Inflammatory macrophage (primary cell): Measurements from ENCODE around the gene C9orf43.
"Not testable (repeated sequence)": the region's sequence is repeated elsewhere in the genome, so short reads cannot be mapped to it uniquely, and the experiment has no call there.

ENCODE experiments used
- DNase-seq, 2 donors: peaks; one replicate each; pipeline ENCODE4 v3.0.0-alpha.2; 2020 to 2022

C9orf43 gene

DNA sequence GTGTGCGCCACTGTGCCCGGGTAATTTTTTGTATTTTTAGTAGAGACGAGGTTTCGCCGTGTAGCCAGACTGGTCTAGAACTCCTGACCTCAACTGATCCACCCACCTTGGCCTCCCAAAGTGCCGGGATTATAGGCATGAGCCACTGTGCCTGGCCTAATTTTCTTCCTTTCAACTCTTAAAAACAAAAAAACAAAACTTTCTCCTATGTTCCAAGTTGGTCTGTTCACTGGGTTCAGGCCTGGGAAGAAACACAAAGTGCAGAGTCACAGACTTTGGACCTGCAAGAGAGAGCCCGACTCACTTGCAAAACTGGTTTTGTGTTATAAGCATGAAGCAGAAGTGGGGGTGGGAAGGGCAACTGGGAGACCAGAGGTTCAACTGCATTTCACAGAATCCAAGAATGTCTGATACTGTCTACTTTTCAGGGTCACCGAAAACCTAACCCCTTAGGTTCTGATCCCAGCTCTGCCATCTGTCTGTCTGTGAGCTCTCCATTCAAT, 28.6 kb upstream of the C9orf43 start:
- peak; percentile 8 to 23 for DNase-seq

DNA sequence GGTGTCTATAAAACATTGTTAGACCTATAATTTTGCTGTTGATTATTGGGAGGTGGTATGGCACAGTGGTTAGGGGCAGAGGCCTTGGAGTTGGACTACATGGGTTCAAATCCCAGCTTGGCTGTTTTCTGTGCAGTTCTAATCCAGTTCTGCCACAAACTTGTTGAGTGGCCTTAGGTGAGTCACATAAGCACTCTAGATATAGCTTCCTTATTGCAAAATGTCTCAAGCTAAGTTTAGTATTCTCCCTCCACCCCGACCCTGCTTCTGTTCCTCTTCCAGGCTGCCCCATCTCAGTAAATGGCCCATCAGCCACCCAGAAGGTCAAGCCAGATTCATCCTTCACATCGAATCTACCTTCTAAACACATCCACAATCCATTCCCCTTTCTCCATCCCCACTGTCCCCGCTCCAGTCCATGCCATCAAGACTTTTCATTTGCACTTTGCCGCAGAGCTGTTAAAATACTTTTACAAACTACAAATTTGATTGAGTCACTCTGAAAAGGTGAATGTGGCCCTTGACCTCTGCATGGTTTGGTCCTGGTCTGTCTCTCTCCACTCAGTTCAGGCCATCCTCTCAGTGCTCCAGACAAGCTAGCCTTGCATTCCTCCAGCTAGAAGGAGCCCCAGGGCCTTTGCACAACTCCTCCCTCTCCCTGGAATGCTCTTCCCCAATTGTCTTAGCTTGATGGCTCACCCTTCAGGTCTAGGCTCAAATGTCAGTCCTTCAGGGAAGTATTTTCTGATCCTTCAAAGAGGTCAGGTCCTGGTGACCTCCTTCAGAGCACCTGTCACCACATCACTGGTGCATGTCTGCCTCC, 23.8 kb upstream of the C9orf43 start:
- peak in 1 of 2 donors; percentile 5 for DNase-seq

DNA sequence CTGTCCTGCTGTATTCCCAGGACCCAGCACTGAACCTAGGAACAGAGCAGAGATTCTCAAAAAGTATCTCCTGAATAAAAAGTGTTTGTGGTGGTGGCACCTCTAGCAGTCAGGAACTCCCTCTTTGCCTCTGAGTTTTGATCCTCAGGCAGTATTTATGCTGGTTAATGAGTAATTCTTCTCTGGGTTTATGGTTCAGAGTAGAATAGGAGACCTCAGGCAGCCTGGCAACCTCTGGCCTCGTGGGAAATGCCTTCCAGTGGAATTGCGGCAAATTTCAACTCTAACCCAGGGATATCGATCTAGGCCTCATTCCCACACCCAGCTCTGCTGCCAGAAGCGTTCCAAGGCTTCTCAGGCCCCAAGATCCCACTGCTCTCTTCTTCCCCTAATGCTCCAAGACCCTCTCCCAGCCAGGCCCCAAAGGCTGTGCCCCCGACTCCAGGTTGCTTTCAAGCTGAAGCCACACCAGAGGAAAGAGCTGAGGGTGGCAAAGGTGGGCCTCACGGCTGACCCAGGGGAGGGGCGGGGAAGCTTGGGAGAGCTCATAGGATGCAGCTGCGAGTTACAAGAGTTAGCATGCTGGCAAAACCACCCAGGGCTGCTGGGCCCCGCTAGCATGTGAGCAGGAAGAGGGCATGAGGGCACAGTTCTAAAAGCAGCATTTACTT, 22.9 kb upstream of the C9orf43 start:
- DNase-seq: no peak

DNA sequence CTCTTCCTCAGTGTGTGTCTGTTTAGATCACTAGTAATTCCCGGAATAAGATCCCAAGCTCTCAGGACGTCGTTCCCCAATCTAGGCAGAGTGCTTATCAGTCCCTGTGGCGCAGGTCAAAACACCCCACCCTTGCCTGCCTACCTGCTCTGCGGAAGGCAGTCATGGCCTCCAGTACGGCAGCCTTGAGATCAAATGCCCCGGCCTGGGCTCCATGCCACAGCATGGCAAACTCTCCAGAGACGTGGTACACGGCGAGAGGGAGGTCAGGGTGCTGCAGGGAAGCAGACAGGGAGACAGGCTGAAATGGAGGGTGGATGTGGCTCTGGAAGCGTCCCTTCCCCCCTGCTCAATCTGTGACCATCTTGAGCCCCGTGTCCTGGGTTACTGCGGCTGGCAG, 21.7 kb upstream of the C9orf43 start:
- no peak for DNase-seq

DNA sequence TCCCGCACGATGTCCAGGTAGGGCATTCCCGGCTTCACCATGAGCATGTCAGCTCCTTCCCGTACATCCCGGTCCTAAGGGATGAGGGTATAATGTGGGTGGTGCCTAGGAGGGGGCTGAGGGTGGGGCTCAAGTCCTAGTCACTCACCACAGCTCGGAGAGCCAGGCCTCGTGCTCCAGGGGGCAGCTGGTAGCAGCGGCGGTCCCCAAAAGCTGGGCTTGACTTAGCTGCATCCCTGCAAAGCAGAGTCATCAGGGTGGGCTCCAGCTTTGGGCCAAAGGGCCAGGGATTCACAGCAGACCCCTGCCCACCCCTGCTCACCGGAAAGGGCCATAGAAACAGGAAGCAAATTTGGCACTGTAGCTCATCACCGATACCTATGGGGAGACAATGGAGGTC, 21.1 kb upstream of the C9orf43 start:
- DNase-seq: no peak

DNA sequence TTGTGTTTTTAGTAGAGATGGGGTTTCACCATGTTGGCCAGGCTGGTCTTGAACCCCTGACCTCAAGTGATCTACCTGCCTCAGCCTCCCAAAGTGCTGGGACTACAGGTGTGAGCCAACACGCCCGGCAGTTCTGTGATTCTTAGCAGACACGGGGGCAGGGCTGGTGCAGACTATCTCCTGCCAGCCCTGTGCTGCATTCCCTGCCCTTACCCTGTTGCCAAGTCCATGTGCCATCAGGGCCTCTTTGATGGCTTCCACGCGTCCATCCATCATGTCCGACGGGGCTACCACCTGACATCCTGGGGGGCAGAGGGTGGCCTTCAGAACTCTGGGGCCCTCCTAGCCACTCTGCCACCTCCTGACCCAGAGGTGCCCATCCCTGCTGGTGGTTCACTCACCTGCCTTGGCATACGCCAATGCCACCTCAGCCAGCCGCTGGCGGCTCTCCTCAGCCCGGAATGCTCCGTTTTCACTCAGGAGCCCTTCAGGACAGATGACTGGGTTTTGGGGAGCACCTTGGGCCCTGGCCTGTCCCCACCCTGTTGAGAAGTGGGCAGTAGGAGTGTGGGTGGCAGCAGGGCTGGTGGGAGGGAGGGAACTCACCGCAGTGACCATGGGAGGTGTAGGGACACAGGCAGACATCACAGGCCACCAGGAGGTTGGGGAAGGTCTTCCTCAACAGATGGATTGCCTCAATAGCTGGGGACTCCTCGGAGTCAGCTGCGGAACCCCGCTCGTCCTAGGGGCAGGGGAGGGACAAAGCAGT, 20.2 kb upstream of the C9orf43 start:
- DNase-seq: no peak

DNA sequence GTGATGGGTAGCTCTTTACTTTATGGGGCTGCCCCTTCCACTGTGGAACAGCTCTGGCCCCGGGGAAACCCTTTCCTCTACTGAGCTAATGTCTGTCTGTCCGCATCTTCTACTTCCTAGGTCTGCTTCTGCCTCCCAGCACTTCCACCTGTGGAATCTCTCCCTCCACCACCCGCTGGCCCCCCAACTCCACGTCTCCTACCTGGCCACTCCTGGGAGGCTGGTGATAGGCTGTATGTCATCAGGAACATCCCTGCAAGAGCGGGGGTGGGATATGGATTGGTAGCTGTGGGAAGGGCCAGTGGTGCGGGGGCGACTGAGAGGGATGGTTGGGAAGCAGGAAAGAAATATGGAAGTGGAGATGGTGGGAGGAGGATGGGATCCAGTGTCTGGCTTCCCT, 18.6 kb upstream of the C9orf43 start:
- no peak for DNase-seq

DNA sequence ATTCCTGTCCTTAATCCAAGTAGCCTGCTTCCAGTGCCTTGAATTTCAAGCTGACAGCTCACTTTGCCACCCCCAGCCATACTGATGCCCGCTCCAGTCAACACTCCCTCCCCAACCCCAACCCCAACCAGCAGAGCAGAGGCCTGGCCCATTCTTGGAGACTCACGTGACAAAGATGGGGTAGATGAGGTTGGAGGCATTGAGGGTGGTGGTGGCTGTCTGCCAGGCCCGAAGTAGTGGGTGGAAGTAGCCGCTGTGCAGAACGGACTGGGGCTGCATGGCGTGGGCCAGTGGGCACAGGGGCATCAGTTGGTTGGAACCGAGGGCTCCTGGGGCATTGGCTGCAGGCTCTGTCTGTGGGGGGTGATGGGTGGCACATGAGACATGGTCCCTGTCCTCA, 17.3 kb upstream of the C9orf43 start:
- no peak for DNase-seq

DNA sequence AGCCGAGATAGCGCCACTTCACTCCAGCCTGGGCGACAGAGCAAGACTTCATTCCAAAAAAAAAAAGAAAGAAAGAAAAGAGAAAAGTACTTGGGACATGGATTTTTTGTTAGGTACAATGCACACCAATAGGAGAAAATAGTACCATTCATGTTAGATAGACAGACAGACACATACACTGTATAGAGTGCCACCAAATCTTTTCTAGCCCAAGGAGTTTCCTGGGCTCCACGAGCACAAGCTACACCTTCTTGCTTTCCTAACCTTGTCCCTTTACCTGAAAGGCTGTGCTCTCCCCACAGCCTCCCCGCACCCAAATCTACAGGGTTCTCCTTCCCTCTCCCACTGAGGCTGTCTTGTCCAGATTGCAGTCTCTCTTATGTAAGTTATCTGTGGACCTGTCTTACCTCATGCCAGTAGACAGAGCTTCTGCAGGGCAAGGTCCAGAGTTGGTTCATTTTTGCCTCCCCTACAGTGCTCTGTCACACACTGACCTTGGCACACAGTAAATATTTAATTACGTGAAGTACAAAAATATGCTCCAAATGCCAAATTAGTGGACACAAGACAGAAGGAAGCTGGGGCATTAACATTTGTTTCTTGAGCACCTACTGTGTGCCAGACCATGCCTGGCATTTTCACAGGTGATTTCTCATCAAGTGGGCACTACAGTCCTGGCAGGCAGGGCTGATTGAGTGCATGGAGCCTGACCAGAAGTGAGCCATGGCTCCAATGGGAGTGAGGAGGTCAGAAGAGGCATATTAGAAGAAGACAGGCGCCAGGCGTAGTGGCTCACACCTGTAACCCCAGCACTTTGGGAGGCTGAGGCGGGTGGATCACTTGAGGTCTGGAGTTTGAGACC, 15.3 kb upstream of the C9orf43 start:
- no peak for DNase-seq

DNA sequence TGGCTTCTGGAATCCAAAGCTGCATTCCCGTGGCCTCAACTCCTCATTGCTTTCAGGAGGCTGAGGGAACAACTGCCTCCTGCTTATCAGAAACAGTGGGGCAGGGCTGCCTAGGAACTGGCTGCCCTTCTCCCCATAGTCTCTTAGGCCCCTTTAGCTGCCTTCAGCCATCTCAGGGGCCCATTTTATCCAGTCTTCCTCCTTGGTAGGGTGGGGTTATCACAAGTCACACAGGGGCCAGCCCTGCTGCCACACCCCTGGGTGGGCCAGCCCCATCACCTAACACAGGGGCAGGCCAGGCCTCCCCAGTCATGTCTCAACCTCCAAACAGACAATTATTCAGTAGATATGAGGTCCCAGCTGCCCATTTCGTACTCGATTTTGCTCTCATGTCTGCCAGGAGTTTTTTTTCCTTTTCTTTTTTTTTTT, 13.3 kb upstream of the C9orf43 start:
- no peak for DNase-seq

DNA sequence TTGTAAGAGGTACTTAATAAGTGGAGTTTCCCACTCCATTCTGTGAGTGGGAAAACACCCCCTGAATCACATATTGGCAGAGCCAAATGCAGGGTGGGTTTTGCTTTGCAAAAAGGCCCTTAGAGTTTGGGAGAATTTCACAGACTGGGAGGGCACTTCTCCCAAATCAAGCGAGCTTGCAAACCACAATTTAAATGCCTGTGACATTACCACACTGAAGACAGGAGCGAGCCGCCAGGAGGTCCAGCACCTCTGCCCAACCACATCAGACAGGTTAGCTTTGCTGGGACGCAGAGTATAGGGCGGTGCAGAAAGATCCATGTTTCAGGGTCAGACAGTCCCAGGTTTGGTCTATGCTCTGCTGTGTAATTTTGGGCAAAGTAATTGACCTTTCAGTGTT, 11.8 kb upstream of the C9orf43 start:
- no peak for DNase-seq

DNA sequence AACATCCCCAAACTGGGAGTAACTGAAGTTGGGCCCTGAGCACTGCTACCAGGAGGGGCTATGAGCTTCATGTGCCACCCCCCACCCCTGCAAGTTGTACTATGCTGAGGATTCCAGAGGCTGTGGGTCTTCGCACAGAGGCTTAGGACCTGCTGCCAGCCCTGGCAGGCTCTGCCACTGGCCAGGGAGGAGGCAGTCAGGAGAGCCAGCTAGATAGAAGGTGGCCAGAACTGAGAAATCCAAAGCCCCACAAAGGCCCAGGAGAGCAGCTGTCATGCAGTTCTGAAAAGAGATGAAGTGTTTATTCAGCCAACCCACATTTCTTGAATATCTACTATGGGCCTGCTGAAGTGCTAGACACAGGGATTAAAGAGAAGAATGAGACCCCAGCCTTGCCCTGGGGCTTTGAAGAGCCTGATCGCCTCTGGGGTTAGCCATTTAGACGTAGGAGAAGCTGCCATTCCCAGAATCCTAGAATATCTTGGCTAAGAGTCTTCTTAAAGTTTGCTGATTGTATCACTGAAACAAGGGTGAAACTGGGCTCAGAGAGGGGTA, 10.8 kb upstream of the C9orf43 start:
- no peak for DNase-seq

DNA sequence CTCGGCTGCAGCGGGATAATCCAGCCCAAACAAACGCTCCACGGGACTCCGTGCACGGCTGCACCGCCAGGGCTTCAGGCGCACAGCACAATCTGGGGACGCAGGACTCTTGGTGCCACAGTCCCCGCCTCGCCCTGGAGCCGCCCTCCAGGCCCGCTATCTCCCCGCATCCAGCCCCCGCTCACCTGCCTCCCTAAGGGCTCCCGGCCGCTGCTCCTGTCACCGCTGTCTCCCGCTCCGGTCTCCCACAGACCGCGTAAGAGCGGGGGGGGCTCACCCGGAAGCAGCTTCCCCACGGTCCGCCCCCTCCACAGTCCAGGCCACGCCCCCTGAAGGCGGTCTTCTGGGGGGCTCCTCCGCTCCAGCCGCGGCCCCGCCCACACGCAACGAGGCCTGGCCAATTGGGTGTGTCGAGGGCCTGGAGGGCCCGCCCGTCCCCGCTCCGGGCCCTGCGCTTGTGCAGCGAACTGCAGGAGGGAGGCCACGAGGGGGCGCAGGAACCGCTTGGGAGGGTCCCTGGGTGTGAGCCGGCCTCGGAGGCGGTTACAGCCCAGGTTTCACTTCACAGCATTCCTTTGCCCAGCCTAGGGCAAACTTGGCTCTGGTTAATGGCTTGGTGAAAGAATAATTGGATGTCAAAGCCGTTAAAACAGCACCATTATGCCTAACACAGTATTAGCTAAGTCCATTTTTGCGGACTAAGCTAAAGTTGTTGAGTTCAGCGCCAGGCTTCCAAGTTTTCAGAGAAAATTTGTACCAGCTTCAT, 9.3 kb upstream of the C9orf43 start, which contains the start of gene ALAD:
Gene ALAD (minus strand): TSS at position 258 of the 766 bp plus-strand sequence. CDS start 7,725 bp downstream, outside the sequence.
- DNase-seq: peak; percentile 99 to 100

DNA sequence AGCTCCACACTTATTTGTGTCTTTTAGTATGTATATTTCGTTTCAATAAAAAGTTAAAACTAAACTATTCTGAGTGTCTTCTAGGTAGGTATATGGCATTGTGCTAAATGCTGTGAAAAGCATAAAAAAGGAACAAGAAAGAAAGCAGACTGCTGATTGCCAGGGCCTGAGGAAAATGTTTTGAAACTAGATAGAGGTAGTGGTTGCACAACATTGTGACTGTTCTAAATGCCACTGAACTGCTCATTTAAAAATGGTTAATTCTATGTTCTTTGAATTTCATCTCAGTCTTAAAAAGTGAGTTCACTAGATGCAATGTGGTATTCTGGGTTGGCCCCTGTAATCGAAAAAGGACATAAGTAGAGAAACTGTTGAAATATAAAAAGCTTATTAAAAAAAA, 6.9 kb upstream of the C9orf43 start:
- peak; percentile 73 to 80 for DNase-seq

DNA sequence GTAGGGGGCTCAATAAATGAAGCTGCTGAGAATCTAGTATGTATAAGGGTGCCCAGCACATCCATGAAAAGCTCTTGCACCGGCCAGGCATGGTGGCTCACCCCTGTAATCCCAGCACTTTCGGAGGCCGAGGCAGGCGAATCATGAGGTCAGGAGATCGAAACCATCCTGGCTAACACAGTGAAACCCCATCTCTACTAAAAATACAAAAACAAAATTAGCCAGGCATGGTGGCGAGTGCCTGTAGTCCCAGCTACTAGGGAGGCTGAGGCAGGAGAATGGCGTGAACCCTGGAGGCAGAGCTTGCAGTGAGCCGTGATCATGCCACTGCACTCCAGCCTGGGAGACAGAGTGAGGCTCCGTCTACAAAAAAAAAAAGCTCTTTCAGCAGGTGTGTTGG, 4.2 kb upstream of the C9orf43 start:
- not testable (repeated sequence) for DNase-seq

DNA sequence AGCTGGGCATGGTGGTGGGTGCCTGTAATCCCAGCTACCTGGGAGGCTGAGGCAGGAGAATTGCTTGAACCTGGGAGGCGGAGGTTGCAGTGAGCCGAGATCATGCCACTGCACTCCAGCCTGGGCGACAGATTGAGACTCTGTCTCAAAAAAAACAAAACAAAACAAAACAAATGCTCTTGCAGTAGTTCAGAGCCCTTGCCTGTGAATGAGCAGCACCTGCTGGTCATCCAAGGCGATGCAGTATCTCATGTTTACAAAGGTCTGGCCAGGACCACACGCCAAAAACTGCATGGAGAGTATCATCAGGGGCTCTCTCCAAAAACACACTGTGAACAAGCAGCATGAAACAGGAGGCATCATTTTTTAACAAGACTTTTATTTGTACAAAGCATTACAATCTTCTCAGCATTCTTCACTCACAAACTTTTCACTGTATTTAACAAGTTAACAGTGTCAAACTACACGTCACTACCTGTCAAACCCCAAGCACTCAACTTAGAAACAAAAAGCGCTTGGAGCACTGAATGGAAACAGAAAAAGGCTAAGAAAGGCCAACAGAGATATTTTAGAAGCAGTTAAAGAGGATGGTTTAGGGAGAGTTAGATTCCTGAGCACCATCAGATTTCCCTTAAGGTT, 3.6 kb upstream of the C9orf43 start:
- DNase-seq: peak; percentile 68 to 75

DNA sequence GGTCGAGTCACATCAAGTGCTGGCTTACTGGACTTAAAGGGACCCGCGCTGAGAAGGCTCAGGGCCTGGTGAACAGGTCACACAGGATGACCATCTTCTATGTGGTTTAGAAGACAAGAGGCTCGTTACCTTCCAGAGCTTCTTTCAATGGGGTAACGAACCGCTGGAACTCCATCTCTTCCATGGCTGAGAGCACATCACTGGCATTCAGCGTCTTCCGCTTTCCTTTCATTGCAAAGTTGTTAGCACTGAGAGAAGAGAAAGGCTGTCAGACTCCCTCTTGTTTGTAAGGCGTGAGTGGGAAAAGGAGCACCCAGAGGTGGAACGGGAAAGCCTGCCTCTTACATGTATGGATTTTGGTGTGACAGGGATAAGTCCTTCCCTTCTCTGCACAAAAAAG, 1.1 kb upstream of the C9orf43 start:
- no peak for DNase-seq

DNA sequence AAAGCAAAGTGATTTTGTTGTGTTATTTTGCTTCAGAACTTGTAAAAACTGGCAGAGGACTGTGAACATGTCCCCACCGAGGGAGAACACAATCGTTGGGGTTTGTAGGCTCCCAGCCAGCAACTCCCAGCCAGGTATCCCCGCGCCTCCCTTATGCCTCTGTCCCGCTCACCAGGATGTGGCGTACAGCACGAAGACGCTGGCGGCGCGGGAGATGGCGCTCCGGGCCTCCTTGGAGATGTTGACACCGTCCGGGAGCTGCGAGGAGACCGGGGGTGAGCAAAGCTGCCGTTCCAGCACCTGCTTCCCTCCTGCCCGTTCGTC, 702 bp upstream of the C9orf43 start:
- no peak for DNase-seq

DNA sequence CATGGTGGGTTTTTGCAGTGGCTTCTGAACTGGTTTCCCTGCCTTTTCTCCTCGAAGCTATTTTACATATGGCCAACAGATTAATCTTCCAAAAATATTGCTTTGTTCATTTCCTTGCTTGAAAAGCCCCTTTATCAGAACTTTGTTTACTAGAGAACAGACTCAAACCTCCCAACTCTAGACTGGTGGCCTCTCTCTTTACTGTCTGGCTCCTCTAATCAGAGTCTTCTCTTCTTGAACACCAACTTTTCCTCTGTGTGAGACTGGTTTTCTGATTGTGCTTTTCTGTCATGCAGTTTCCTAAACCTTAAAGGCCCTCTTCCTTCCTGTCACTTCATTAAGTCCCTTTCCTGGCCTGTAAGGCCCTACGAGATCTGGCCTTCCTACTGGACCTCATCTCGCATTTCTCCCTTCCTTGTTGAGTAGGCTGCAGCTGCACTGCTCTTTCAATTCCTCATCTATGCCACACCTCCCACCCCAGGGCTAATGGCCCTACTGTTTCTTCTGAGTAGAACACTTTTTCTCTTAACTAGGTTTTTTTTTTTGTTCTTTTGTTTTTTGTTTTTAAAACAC, 5.7 kb downstream of the C9orf43 start:
- peak; percentile 78 to 82 for DNase-seq

DNA sequence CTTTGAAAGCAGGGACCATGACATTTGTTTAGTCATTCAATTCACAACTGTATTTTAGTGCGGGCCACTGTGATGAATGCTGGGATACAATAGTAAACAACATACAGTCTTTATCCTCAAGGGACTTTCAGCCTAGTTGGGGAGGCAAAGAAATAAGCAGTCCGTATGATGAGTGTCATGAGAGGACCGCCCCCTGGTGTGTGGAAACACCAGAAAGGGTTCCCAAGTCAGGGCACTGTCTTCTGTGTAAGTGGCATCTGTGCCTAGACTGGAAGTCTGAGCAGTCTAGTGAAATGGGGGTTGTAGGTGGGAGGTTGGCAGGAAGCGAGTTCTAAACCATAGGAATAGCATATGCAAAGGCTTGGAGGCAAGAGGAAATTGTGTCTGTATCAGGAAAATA, 6.8 kb downstream of the C9orf43 start:
- peak; percentile 48 to 49 for DNase-seq
